Cardiac muscle cell (in vitro differentiated cells and primary cell): Measurements from ENCODE around the gene SMIM10L2A. TPM values are rescaled to one million over a fixed set of nuclear protein-coding genes. Genes with fewer than 3 reads are reported as not detected.

Experiments used
- DNase-seq, 2 donors: peaks; one replicate each; pipeline versions ENCODE4 v3.0.0 to v3.0.0-alpha.2; 2010 to 2017; ENCODE audit warnings: low read depth in 1 of 2, low spot score in 1 of 2
- H3K27ac ChIP-seq: fragments of 200-600 bp; sonication (generic); 2 replicates; pipeline ENCODE4 v1.5.1; 2016
- H3K27me3 ChIP-seq: fragments of 200-600 bp; sonication (generic); 2 replicates; pipeline ENCODE4 v1.6.0; 2016; ENCODE audit warnings: control low read depth
- H3K36me3 ChIP-seq: fragments of 200-600 bp; sonication (generic); 2 replicates; pipeline ENCODE4 v1.5.1; 2016; ENCODE audit warnings: control low read depth
- H3K4me1 ChIP-seq: fragments of 200-600 bp; sonication (generic); 2 replicates; pipeline ENCODE4 v1.8.1; 2017; ENCODE audit warnings: low read depth, mild to moderate bottlenecking, mixed run types
- H3K4me3 ChIP-seq: fragments of 200-600 bp; sonication (generic); 2 replicates; pipeline ENCODE4 v1.5.1; 2016; ENCODE audit warnings: mild to moderate bottlenecking
- H3K9me3 ChIP-seq: fragments of 200-600 bp; sonication (generic); 2 replicates; pipeline ENCODE4 v1.5.1; 2017; ENCODE audit warnings: low read depth, mild to moderate bottlenecking, control low read depth
- CTCF ChIP-seq: IDR thresholded peaks from 2 replicates; pipeline ENCODE4 v1.5.1; 2012; ENCODE audit warnings: low read depth, mild to moderate bottlenecking, low read length
- polyA plus RNA-seq: library from polyadenylated mRNA; unstranded; fragments of >200 nt; fragmentation: Nextera tagmentation; extraction: Ambion mirVana; gene quantifications from 2 replicates; pipeline ENCODE4 v1.2.1, GENCODE V29; 2016
- total RNA-seq: library from RNA; depleted of rRNA; stranded (reverse); fragments of >200 nt; gene quantifications from 2 replicates; pipeline ENCODE4 v1.2.3, GENCODE V29; 2016

The SMIM10L2A gene
- total and polyA plus RNA-seq, 2 experiments from 2014 or later = 9.0 to 17.2 TPM

DNA sequence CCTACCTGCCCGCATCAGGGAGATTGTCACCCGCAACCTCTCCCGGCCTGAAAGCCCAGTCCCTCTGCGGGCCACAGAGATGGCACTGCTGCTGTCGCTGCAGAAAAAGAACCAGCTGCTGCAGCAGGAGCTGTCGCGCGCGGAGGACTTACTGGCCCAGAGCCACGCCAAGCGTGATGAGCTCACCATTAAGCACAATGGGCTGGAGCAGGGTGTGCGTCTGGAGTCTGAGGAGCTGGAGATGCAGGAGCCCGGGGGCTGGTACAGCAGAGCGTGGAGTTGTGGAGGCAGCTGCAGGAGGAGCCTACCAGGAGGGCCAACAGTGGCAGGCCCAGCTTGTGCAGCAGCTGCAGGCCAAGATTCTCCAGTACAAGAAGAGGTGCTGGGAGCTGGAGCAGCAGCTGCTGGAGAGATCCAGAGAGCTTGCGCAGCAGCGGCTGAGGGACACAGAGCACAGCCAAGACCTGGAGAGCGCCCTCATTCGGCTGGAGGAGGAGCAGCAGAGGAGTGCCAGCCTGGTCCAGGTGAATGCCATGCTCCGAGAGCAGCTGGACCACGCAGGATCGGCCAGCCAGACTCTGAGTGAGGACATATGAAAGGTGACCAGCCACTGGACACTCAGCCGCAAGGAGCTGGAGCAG is 11.3 kb downstream of the SMIM10L2A start:
- Histone ChIP-seq H3K4me1 (no peaks in the 10 kb centered on the region), H3K36me3 (no peaks in the 10 kb centered on the region), H3K4me3 (no peak overlapping the region), H3K27ac (no peak overlapping the region), H3K27me3 (no peaks in the 10 kb centered on the region), H3K9me3 (no peaks in the 10 kb centered on the region)
- no peak for TF ChIP-seq CTCF
- no peak for DNase-seq

GRCh38 chrX:135433531-135434257 is 11.9 kb downstream of the SMIM10L2A start:
- Histone ChIP-seq H3K9me3 (no peaks in the 10 kb centered on the region), H3K27me3 (no peaks in the 10 kb centered on the region), H3K36me3 (no peaks in the 10 kb centered on the region), H3K4me1 (no peaks in the 10 kb centered on the region), H3K27ac (no peak overlapping the region), H3K4me3 (no peak overlapping the region)
- no peak for DNase-seq
- no peak for TF ChIP-seq CTCF

DNA sequence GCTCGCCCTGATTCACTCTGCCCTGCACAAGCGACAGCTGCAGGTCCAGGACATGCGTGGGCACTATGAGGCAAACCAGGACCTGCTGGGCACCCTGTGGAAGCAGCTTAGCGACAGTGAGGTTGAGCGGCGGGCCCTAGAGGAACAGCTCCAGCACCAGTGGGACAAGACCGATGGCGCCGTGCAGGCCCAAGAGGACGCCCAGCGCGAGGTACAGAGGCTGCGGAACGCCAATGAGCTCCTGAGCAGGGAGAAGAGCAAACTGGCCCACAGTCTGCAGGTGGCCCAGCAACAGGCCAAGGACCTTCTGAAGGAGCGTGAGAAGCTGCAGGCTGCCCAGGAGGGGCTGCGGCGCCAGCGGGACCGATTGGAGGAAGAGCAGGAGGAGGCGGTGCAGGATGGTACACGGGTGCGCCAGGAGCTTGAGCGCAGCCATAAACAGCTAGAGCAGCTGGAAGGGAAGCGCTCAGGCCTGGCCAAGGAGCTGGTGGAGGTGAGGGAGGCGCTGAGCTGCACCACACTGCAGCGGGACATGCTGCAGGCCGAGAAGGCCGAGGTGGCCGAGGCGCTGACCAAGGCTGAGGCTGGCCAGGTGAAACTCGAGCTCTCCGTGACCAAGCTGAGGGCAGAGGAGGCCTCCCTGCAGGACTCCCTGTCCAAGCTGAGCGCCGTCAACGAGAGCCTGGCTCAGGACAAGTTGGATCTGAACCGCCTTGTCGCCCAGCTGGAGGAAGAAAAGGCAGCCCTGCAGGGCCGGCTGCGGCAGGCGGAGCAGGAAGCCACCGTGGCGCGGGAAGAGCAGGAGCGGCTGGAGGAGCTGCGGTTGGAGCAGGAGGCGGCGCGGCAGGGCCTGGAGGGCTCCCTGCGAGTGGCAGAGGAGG is 12.8 kb downstream of the SMIM10L2A start:
- Histone ChIP-seq H3K36me3 (no peaks in the 10 kb centered on the region), H3K4me1 (no peaks in the 10 kb centered on the region), H3K4me3 (no peak overlapping the region), H3K27ac (no peak overlapping the region), H3K9me3 (no peaks in the 10 kb centered on the region), H3K27me3 (no peaks in the 10 kb centered on the region)
- no peak for DNase-seq
- no peak for TF ChIP-seq CTCF

DNA sequence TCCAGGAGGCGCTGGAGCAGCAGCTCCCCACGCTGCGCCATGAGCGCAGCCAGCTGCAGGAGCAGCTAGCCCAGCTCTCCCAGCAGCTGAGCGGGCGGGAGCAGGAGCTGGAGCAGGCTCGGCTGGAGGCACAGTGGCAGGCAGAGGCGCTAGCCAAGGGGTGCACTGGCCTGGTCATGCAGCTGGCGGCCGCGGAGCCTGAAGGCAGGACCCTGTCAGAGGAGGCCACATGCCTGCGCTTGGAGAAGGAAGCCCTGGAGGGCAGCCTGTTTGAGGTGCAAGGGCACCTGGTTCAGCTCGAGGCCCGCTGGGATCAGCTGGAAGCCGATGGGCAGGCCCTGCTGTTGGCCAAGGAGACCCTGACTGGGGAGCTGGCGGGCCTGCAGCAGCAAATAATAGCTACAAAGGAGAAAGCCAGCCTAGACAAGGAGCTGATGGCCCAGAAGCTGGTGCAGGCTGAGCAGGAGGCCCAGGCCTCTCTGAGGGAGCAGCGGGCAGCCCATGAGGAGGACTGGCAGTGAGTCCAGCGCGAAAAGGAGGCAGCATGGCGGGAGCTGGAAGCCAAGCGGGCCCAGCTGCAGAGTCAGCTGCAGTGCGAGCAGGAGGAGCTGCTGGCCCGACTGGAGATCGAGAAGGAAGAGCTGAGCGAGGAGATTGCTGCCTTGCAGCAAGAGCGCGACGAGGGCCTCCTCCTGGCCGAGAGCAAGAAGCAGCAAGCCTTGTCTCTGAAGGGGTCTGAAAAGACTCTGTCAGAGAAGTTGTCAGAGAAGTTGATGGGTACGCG is 13.6 kb downstream of the SMIM10L2A start:
- no peak for DNase-seq
- Histone ChIP-seq H3K36me3 (no peaks in the 10 kb centered on the region), H3K4me3 (no peak overlapping the region), H3K27me3 (no peaks in the 10 kb centered on the region), H3K9me3 (no peaks in the 10 kb centered on the region), H3K4me1 (no peaks in the 10 kb centered on the region), H3K27ac (no peak overlapping the region)
- no peak for TF ChIP-seq CTCF

- no peak overlapping the region for H3K27ac ChIP-seq
These were observed 14.2 kb downstream of the SMIM10L2A start for GRCh38 chrX:135435933-135436332.

More at GRCh38 chrX:135435933-135436332, 14.2 kb downstream of the SMIM10L2A start:
- Histone ChIP-seq H3K36me3 (no peaks in the 10 kb centered on the region), H3K4me3 (no peak overlapping the region), H3K4me1 (no peaks in the 10 kb centered on the region), H3K27me3 (no peaks in the 10 kb centered on the region), H3K9me3 (no peaks in the 10 kb centered on the region)
- TF ChIP-seq CTCF = no peak
- no peak for DNase-seq
